Uterus (tissue), 4 donors: Measurements from ENCODE around the gene TTC34. TPM values are rescaled to one million over a fixed set of nuclear protein-coding genes. Genes with fewer than 3 reads are reported as not detected.

ENCODE experiments used
- DNase-seq, 2 donors: peaks; one replicate each; pipeline ENCODE4 v3.0.0-alpha.2; 2019 to 2020
- H3K27ac ChIP-seq, 2 donors: fragments of 200-600 bp; sonication (generic); 1 replicate in 1 of 2; 2 replicates in 1 of 2; pipeline ENCODE4 v1.5.1; 2016 to 2018
- H3K27me3 ChIP-seq, 2 donors: fragments of 200-600 bp; sonication (generic); one replicate each; pipeline ENCODE4 v1.5.1; 2018 to 2019; ENCODE audit warnings: control low read depth in 1 of 2
- H3K36me3 ChIP-seq, 2 donors: fragments of 200-600 bp; sonication (generic); one replicate each; pipeline ENCODE4 v1.5.1; 2019; ENCODE audit warnings: control low read depth in 1 of 2
- H3K4me1 ChIP-seq, 2 donors: fragments of 200-600 bp; sonication (generic); one replicate each; pipeline ENCODE4 v1.5.1; 2018 to 2019; ENCODE audit warnings: control low read depth in 1 of 2
- H3K4me3 ChIP-seq, 2 donors: fragments of 200-600 bp; sonication (generic); 1 replicate in 1 of 2; 2 replicates in 1 of 2; pipeline ENCODE4 v1.5.1; 2018 to 2019; ENCODE audit warnings: mild to moderate bottlenecking in 1 of 2
- H3K9me3 ChIP-seq, 2 donors: fragments of 200-600 bp; sonication (generic); one replicate each; pipeline ENCODE4 v1.5.1; 2019; ENCODE audit warnings: control low read depth in 1 of 2
- POLR2A ChIP-seq, 2 donors: fragments of 450-650 bp; IDR thresholded peaks; one replicate each; pipeline ENCODE4 v1.6.1; 2016; ENCODE audit warnings: antibody characterized with exemption in 2 of 2, mild to moderate bottlenecking in 1 of 2, moderate library complexity in 1 of 2
- intact Hi-C: fragments of 100-400 bp; cut with DNase I; formaldehyde crosslinking; loops from one replicate; pipeline ENCODE4 v1.15.1; 2023; ENCODE audit warnings: low total_unique reads
- total RNA-seq, 4 donors: library from RNA; depleted of rRNA in 3 of 4; stranded (reverse); fragments of >200 nt in 3 of 4; gene quantifications; one replicate each; pipeline versions ENCODE4 v1.1.0 to v1.2.4, GENCODE V29; 2014 to 2023
- TF ChIP-seq, protein P1 (sequence below), 4 experiments: fragments of 200-600 bp in 2 of 4; fragments of 450-650 bp in 2 of 4; sonication (generic) in 2 of 4; IDR thresholded peaks; one replicate each; pipeline ENCODE4 v1.5.1; 2016 to 2019; ENCODE audit warnings: antibody characterized with exemption in 4 of 4, mild to moderate bottlenecking in 2 of 4, moderate library complexity in 1 of 4
- donor health status: DM: yes; HTN: yes; CAD: no.

Gene TTC34
- total RNA-seq, 4 donors from 2014 or later = 0.29 to 2.9 (median 0.43) TPM

DNA sequence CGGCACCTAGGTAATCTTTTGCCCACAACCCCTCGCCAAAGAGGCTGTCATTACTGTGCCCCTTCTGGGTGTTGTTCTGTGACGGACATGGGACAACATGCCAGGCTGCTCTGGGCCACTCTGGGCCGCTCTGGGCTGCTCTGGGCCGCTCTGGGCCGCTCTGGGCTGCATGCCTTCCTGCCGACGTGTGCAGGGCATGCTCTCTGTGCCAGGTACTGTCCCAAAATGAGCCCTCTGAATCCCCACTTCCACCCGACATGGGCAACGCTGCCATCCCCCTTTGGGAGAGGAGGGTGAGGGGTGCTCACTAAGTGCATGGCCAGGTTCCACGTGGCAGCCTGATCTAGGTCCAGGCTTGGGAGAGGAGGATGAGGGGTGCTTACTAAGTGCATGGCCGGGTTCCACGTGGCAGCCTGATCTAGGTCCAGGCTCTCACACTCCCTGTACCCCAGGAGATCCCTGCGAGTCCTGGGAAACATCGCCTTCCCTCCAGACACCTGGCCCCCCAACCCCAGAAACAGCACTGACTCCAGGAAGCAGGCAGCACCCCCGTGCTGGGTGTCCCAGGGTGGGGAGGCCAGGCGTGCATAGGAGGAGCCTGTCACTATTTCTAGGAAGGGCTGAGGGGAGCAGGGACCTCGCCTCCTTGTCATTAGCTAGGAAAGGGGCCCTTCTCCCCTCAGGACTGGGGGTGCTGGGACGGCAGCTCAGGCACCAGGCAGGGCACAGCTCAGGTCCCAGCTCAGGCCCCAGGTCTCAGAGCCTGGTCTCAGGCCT lies 16.5 kb downstream of the TTC34 start:
- Histone ChIP-seq H3K4me1 (no peaks in the 10 kb centered on the region), H3K36me3 (no peaks in the 10 kb centered on the region), H3K9me3 (no peaks in the 10 kb centered on the region), H3K27ac (no peak overlapping the region), H3K27me3 (no peaks in the 10 kb centered on the region), H3K4me3 (no peak overlapping the region)
- no peak for DNase-seq
- intact Hi-C loops = no loop called here
- TF ChIP-seq POLR2A (IDR thresholded peaks at IDR 0.05) = no peak
- TF ChIP-seq, protein P1, sequence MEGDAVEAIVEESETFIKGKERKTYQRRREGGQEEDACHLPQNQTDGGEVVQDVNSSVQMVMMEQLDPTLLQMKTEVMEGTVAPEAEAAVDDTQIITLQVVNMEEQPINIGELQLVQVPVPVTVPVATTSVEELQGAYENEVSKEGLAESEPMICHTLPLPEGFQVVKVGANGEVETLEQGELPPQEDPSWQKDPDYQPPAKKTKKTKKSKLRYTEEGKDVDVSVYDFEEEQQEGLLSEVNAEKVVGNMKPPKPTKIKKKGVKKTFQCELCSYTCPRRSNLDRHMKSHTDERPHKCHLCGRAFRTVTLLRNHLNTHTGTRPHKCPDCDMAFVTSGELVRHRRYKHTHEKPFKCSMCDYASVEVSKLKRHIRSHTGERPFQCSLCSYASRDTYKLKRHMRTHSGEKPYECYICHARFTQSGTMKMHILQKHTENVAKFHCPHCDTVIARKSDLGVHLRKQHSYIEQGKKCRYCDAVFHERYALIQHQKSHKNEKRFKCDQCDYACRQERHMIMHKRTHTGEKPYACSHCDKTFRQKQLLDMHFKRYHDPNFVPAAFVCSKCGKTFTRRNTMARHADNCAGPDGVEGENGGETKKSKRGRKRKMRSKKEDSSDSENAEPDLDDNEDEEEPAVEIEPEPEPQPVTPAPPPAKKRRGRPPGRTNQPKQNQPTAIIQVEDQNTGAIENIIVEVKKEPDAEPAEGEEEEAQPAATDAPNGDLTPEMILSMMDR (IDR thresholded peaks at IDR 0.05) = no peak

DNA sequence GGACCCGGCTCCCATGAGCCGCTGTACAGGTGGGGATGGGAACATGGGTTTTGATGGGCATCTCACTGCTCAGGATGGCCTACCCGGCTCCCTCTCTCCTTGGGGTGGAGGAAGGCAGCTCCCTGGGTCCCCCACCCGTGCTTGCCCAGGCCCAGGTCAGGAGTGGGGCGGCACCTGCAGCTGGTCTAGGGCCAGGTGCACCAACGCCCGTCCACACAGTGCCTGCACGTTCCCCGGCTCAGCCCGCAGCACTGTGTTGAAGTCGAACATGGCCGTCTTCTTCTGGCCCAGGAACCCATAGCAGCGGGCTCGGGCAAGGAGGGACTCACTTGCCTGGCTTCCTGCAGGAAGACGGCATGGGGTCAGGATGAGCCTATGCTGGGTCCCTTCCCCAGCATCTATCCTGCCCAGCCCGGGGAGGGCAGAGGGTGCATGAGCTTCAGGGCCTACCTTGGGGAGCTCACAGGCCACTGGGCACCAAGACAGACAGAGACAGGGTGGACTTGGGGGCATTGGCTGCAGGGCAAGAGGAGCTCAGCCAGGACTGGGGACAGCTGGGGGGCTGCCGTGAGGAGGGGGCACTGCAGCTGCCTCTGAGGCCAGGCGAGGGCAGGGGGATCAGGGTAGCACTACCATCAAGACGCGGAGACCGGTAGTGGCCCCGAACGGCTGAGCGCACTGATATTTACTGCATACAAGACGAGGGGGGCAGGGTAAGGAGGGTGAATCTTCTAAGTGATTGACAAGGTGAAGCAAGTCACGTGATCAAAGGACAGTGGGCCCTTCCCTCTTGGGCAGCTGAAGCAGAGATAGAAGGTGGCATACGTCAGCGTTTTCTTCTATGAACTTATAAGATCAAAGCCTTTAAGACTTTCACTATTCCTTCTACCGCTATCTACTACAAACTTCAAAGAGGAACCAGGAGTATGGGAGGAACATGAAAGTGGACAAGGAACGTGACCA lies 17.8 kb downstream of the TTC34 start:
- DNase-seq = no peak
- Histone ChIP-seq H3K27ac (no peak overlapping the region), H3K4me3 (no peak overlapping the region), H3K9me3 (no peaks in the 10 kb centered on the region), H3K36me3 (no peaks in the 10 kb centered on the region), H3K4me1 (no peaks in the 10 kb centered on the region), H3K27me3 (no peaks in the 10 kb centered on the region)
- intact Hi-C loops = no loop called here
- no peak for TF ChIP-seq POLR2A (IDR thresholded peaks at IDR 0.05)

DNA sequence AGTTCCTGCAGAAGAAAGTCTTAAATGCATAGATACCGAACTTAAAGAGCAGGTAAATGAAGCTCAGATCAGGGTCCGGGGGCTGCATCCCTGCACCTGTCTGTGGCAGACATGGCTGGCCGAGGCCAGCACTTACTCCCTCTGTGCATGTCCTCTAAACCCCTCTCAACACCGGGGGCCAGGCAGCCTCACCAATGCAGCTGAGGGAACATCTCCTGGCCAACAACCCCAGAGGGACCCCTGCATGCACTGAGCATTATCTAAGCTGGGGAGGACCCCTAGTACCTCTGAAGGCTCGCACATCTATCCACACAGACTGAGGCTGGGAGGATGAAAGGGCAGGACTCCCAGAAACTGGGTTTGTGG lies 18.4 kb downstream of the TTC34 start:
- no peak overlapping the region for H3K27ac ChIP-seq
- H3K4me1 ChIP-seq = no peaks in the 10 kb centered on the region
- TF ChIP-seq, protein P1 (IDR thresholded peaks at IDR 0.05) = no peak
- TF ChIP-seq POLR2A (IDR thresholded peaks at IDR 0.05) = no peak
- no peaks in the 10 kb centered on the region for H3K36me3 ChIP-seq
- DNase-seq = no peak
- H3K4me3 ChIP-seq = no peak overlapping the region
- H3K27me3 ChIP-seq = no peaks in the 10 kb centered on the region
- intact Hi-C loops = no loop called here
- no peaks in the 10 kb centered on the region for H3K9me3 ChIP-seq

DNA sequence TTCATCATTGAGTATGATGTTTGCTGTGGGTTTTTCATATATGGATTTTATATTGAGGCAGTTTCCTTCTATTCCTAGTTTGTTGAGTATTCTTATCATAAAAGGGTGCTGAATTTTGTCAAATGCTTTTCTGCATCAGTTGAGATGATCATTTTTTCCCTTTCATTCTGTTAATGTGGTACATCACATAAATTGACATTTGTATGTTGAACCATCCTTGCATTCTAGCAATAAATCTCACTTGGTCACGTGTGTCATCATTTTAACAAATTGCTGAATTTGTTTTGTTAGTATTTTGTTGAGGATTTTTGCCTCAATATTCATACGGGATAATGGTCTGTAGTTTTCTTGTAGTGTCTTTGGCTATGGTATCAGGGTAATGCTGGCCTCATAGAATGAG lies 19.9 kb downstream of the TTC34 start:
- no peak overlapping the region for H3K4me3 ChIP-seq
- no peaks in the 10 kb centered on the region for H3K27me3 ChIP-seq
- no peaks in the 10 kb centered on the region for H3K36me3 ChIP-seq
- no peak for DNase-seq
- H3K27ac ChIP-seq = no peak overlapping the region
- intact Hi-C loops = no loop called here
- H3K4me1 ChIP-seq = no peaks in the 10 kb centered on the region
- TF ChIP-seq POLR2A (IDR thresholded peaks at IDR 0.05) = no peak
- TF ChIP-seq, protein P1 (IDR thresholded peaks at IDR 0.05) = no peak
- H3K9me3 ChIP-seq = no peaks in the 10 kb centered on the region

DNA sequence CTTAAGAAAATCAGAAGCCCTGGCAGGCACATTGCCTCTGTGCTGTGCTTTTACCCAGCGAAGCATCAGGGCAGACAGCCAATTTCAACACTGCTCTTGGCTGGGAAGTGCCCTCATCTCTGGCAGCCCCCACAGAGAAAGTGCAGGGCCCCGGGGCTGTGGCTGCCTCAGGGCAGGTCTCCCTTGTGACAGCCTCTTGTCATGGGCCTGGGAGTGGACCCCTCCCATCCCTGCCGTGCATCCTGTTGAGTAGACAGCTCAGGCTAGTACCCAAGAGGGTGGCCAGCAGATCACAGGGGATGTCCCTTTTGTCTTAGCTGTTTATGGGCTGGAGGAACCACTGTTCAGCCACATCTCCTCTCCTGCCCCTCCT lies 23.3 kb downstream of the TTC34 start:
- no peak for DNase-seq
- no peak for TF ChIP-seq POLR2A (IDR thresholded peaks at IDR 0.05)
- TF ChIP-seq, protein P1 (IDR thresholded peaks at IDR 0.05) = no peak
- intact Hi-C loops = no loop called here
- H3K4me1 ChIP-seq = no peaks in the 10 kb centered on the region
- H3K9me3 ChIP-seq = no peaks in the 10 kb centered on the region
- H3K27ac ChIP-seq = no peak overlapping the region
- no peaks in the 10 kb centered on the region for H3K36me3 ChIP-seq
- no peak overlapping the region for H3K4me3 ChIP-seq
- H3K27me3 ChIP-seq = no peaks in the 10 kb centered on the region
